Naive thymus-derived CD8-positive, alpha-beta T cell (primary cell): Measurements from ENCODE around the gene IGHMBP2. TPM values are rescaled to one million over a fixed set of nuclear protein-coding genes. Genes with fewer than 3 reads are reported as not detected.

ENCODE experiments used
- ATAC-seq, 2 donors: fragments of 150-1000 bp; cut with Tn5 transposase in 1 of 2; sonication (Bioruptor Pico), chemical (Tn5 transposase) in 1 of 2; 1 replicate in 1 of 2; 2 replicates in 1 of 2; pipeline ENCODE4 v1.10.0; 2021; ENCODE audit warnings: mild to moderate bottlenecking in 2 of 2, moderate library complexity in 2 of 2
- POLR2A ChIA-PET: fragments of 350-600 bp; sonication (Branson Sonifier 250); formaldehyde crosslinking; loops from one replicate; lab custom pipeline; 2021; ENCODE audit warnings: antibody characterized with exemption; lab: Charles Lee
- DNase-seq, 10 donors: peaks; one replicate each; pipeline versions ENCODE4 v3.0.0 to v3.0.0-alpha.2; 2020 to 2022
- H3K27ac Mint-ChIP-seq, 10 donors: one replicate each; pipeline ENCODE4 v1.8.0; 2020 to 2022; ENCODE audit warnings: mild to moderate bottlenecking in 10 of 10, mixed read lengths in 10 of 10, moderate library complexity in 4 of 10, inconsistent platforms in 1 of 10
- H3K27me3 Mint-ChIP-seq, 5 donors: one replicate each; pipeline ENCODE4 v1.8.0; 2021 to 2022; ENCODE audit warnings: mixed read lengths in 5 of 5
- H3K36me3 Mint-ChIP-seq, 3 donors: one replicate each; pipeline ENCODE4 v1.8.0; 2020 to 2022; ENCODE audit warnings: mixed read lengths in 3 of 3, mild to moderate bottlenecking in 2 of 3, inconsistent platforms in 1 of 3
- H3K4me1 Mint-ChIP-seq, 4 donors: one replicate each; pipeline ENCODE4 v1.8.0; 2021 to 2022; ENCODE audit warnings: mixed read lengths in 4 of 4
- H3K4me3 Mint-ChIP-seq, 10 donors: one replicate each; pipeline ENCODE4 v1.8.0; 2020 to 2022; ENCODE audit warnings: mild to moderate bottlenecking in 10 of 10, mixed read lengths in 10 of 10, moderate library complexity in 6 of 10, inconsistent platforms in 1 of 10
- H3K9me3 Mint-ChIP-seq, 9 donors: one replicate each; pipeline ENCODE4 v1.8.0; 2020 to 2022; ENCODE audit warnings: mixed read lengths in 9 of 9, mild to moderate bottlenecking in 3 of 9, inconsistent platforms in 1 of 9, moderate library complexity in 1 of 9
- polyA plus RNA-seq, 3 donors: library from polyadenylated mRNA; unstranded; fragments of 300-500 nt; fragmentation: Illumina TruSeq; gene quantifications; one replicate each; pipeline ENCODE4 v1.2.3, GENCODE V29; 2021
- total RNA-seq, 8 experiments: library from RNA in 2 of 8; stranded (reverse) in 2 of 8; gene quantifications; one replicate each; pipeline ENCODE4 v1.2.3 and lab custom pipeline; 2021 to 2026

IGHMBP2 gene
- total and polyA plus RNA-seq, 5 experiments from 2014 or later = 5.1 to 32.5 (median 10.5) TPM

GRCh38 chr11:68932358-68932757 is 28.7 kb downstream of the IGHMBP2 start:
- Mint-ChIP-seq H3K27me3 (no peaks in the 10 kb centered on the region), H3K4me3 (no peak overlapping the region), H3K36me3 (peaks cover 8 to 55% (median 22%) of the 10 kb centered on the region in 3 donors), H3K9me3 (peaks cover 0 to under 1% (median 0%) of the 10 kb centered on the region in 9 donors), H3K27ac (no peak overlapping the region), H3K4me1 (peaks cover 0 to 3% (median under 1%) of the 10 kb centered on the region in 4 donors)
- POLR2A ChIA-PET = no interaction called here
- ATAC-seq (no peak), DNase-seq (no peak)

GRCh38 chr11:68932933-68933577 is 29.4 kb downstream of the IGHMBP2 start:
- Mint-ChIP-seq H3K27me3 (no peaks in the 10 kb centered on the region), H3K4me1 (peaks cover 0 to 3% (median 0%) of the 10 kb centered on the region in 4 donors), H3K27ac (peak overlapping the region in 1 of 10 donors; percentile 44), H3K36me3 (peaks cover 6 to 51% (median 17%) of the 10 kb centered on the region in 3 donors), H3K4me3 (no peak overlapping the region), H3K9me3 (no peaks in the 10 kb centered on the region)
- DNase-seq (no peak), ATAC-seq (no peak)
- POLR2A ChIA-PET = no interaction called here

- H3K4me1 Mint-ChIP-seq = peaks cover 0 to 3% (median 0%) of the 10 kb centered on the region in 4 donors
- no peak for DNase-seq
- peaks cover 6 to 48% (median 17%) of the 10 kb centered on the region in 3 donors for H3K36me3 Mint-ChIP-seq
- H3K27me3 Mint-ChIP-seq = no peaks in the 10 kb centered on the region
- H3K27ac Mint-ChIP-seq = no peak overlapping the region
- ATAC-seq = no peak
- POLR2A ChIA-PET = no interaction called here
- H3K4me3 Mint-ChIP-seq = no peak overlapping the region
- no peaks in the 10 kb centered on the region for H3K9me3 Mint-ChIP-seq
These were observed 30.1 kb downstream of the IGHMBP2 start for GRCh38 chr11:68933605-68934320.

- Mint-ChIP-seq H3K27ac (no peak overlapping the region), H3K36me3 (peaks cover 6 to 48% (median 15%) of the 10 kb centered on the region in 3 donors), H3K27me3 (no peaks in the 10 kb centered on the region), H3K4me1 (peaks cover 0 to 3% (median 0%) of the 10 kb centered on the region in 4 donors), H3K4me3 (no peak overlapping the region), H3K9me3 (no peaks in the 10 kb centered on the region)
- POLR2A ChIA-PET = no interaction called here
- ATAC-seq (no peak), DNase-seq (no peak)
These were observed 30.6 kb downstream of the IGHMBP2 start for GRCh38 chr11:68934321-68934645.

GRCh38 chr11:68934666-68935065 is 31.0 kb downstream of the IGHMBP2 start:
- DNase-seq (no peak), ATAC-seq (no peak)
- peaks cover 6 to 44% (median 12%) of the 10 kb centered on the region in 3 donors for H3K36me3 Mint-ChIP-seq
- peaks cover 0 to 3% (median 0%) of the 10 kb centered on the region in 4 donors for H3K4me1 Mint-ChIP-seq
- no peak overlapping the region for H3K27ac Mint-ChIP-seq
- H3K4me3 Mint-ChIP-seq = no peak overlapping the region
- H3K9me3 Mint-ChIP-seq = no peaks in the 10 kb centered on the region
- POLR2A ChIA-PET = no interaction called here
- no peaks in the 10 kb centered on the region for H3K27me3 Mint-ChIP-seq

- H3K36me3 Mint-ChIP-seq = peaks cover 5 to 41% (median 10%) of the 10 kb centered on the region in 3 donors
- DNase-seq (no peak), ATAC-seq (no peak)
- no peak overlapping the region for H3K4me3 Mint-ChIP-seq
- POLR2A ChIA-PET = no interaction called here
- H3K27me3 Mint-ChIP-seq = no peaks in the 10 kb centered on the region
- H3K9me3 Mint-ChIP-seq = no peaks in the 10 kb centered on the region
- H3K4me1 Mint-ChIP-seq = peaks cover 0 to 3% (median 0%) of the 10 kb centered on the region in 4 donors
- no peak overlapping the region for H3K27ac Mint-ChIP-seq
These were observed 31.4 kb downstream of the IGHMBP2 start for GRCh38 chr11:68935066-68935465.

- H3K36me3 Mint-ChIP-seq = peaks cover 0 to 39% (median 5%) of the 10 kb centered on the region in 3 donors
- no peak overlapping the region for H3K27ac Mint-ChIP-seq
- no peak overlapping the region for H3K4me3 Mint-ChIP-seq
- no peak for DNase-seq
- POLR2A ChIA-PET = no interaction called here
- no peak for ATAC-seq
- H3K27me3 Mint-ChIP-seq = no peaks in the 10 kb centered on the region
- peaks cover 0 to 2% (median 0%) of the 10 kb centered on the region in 4 donors for H3K4me1 Mint-ChIP-seq
- H3K9me3 Mint-ChIP-seq = no peaks in the 10 kb centered on the region
These were observed 32.0 kb downstream of the IGHMBP2 start for GRCh38 chr11:68935516-68936357.

GRCh38 chr11:68936358-68936636 is 32.6 kb downstream of the IGHMBP2 start:
- Mint-ChIP-seq H3K4me3 (no peak overlapping the region), H3K27ac (no peak overlapping the region), H3K9me3 (no peaks in the 10 kb centered on the region), H3K36me3 (peaks cover 0 to 44% (median 5%) of the 10 kb centered on the region in 3 donors), H3K27me3 (no peaks in the 10 kb centered on the region), H3K4me1 (peaks cover 0 to 2% (median 0%) of the 10 kb centered on the region in 4 donors)
- DNase-seq (no peak), ATAC-seq (no peak)
- POLR2A ChIA-PET = no interaction called here

- ATAC-seq (no peak), DNase-seq (no peak)
- H3K9me3 Mint-ChIP-seq = no peaks in the 10 kb centered on the region
- no peak overlapping the region for H3K27ac Mint-ChIP-seq
- no peaks in the 10 kb centered on the region for H3K4me1 Mint-ChIP-seq
- H3K4me3 Mint-ChIP-seq = no peak overlapping the region
- H3K27me3 Mint-ChIP-seq = no peaks in the 10 kb centered on the region
- peaks cover 0 to 41% (median 5%) of the 10 kb centered on the region in 3 donors for H3K36me3 Mint-ChIP-seq
- POLR2A ChIA-PET = no interaction called here
These were observed 33.3 kb downstream of the IGHMBP2 start for GRCh38 chr11:68936676-68937620.

GRCh38 chr11:68938088-68938487 is 34.4 kb downstream of the IGHMBP2 start:
- no peak for ATAC-seq
- POLR2A ChIA-PET = no interaction called here
- H3K4me3 Mint-ChIP-seq = no peak overlapping the region

GRCh38 chr11:68938816-68939582 is 35.3 kb downstream of the IGHMBP2 start:
- POLR2A ChIA-PET = no interaction called here
- peaks cover 0 to 39% (median 5%) of the 10 kb centered on the region in 3 donors for H3K36me3 Mint-ChIP-seq
- H3K4me1 Mint-ChIP-seq = no peaks in the 10 kb centered on the region
- no peak overlapping the region for H3K4me3 Mint-ChIP-seq
- DNase-seq (no peak), ATAC-seq (no peak)
- no peaks in the 10 kb centered on the region for H3K27me3 Mint-ChIP-seq
- no peaks in the 10 kb centered on the region for H3K9me3 Mint-ChIP-seq
- no peak overlapping the region for H3K27ac Mint-ChIP-seq

More at GRCh38 chr11:68938088-68938487, 34.4 kb downstream of the IGHMBP2 start:
- H3K9me3 Mint-ChIP-seq = no peaks in the 10 kb centered on the region
- H3K36me3 Mint-ChIP-seq = peaks cover 0 to 39% (median 5%) of the 10 kb centered on the region in 3 donors
- no peaks in the 10 kb centered on the region for H3K4me1 Mint-ChIP-seq
- H3K27ac Mint-ChIP-seq = no peak overlapping the region
- no peak for DNase-seq
- no peaks in the 10 kb centered on the region for H3K27me3 Mint-ChIP-seq
